Measurements from ENCODE around the gene VAPB.

Gene VAPB

DNA sequence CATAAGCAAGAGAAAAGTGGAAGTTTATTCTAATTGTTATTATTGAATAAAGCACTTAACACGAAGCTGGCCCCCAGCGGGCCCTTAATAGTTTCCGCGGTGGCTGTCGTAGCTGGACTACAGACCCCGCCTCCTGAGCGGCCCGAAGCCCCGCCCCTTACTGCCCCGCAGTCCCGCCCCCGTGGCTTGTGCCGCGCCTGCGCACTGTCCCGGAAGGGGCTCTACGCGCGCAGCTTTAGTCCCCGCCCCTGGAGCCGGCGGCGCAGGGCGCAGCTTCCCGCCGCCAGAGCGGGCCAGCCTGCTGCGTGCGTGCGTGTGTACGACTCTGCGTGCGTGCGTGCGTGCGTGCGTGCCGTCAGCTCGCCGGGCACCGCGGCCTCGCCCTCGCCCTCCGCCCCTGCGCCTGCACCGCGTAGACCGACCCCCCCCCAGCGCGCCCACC, at the start of gene VAPB:
TSS of gene VAPB (plus strand) at position 348 of the 442 bp plus-strand sequence. CDS start 231 bp downstream, outside the sequence.
- TF ChIP-seq CTCF (IDR thresholded peaks at IDR 0.05; ENCODE audit: control extremely low read depth, extremely low read depth, low read depth, missing control alignments) = no peak
- DNase-seq (ENCODE audit: extremely low spot score) = peak; percentile 96
- ChIA-PET POLR2A (interaction anchor here (0.6 to 1.1 kb wide), 8 partner anchors 14 to 590 kb away, joined by 3 to 9 read pairs (median 4); no protein-coding TSS in a partner anchor), CTCF (interaction anchor here (0.7 to 1.1 kb wide), 6 partner anchors 18 to 152 kb away, joined by 3 to 4 read pairs (median 3); no protein-coding TSS in a partner anchor)

GRCh38 chr20:58339741-58340140, 49.3 kb upstream of the VAPB start:
- no peak for TF ChIP-seq CTCF (IDR thresholded peaks at IDR 0.05; ENCODE audit: control extremely low read depth, extremely low read depth, low read depth, missing control alignments)
- ChIA-PET POLR2A (no interaction called here), CTCF (interaction anchor here (0.9 to 1.5 kb wide), 2 partner anchors 12 to 107 kb away, joined by 3 to 4 read pairs; no protein-coding TSS in a partner anchor)
- no peak for DNase-seq (ENCODE audit: extremely low spot score)

DNA sequence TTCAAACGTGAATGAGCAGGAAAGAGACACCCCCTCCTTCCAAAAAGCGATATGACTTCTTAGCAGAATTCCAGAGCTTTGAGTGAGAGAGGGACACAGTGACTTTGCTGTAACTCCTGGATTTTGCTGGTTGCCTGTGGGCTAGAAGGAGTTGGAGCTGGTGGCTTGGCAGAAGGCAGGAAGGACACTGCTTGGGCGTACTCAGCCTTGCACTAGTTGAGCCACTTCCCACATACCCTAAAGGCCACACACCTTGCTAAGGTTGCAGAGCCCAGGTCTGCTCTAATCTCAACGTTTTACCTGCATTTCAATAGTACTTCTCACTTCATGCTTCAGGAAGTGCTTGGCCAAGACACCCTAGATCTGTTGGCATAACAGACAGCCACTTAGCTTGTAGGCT, 48.9 kb upstream of the VAPB start:
- no peak for DNase-seq (ENCODE audit: extremely low spot score)
- ChIA-PET POLR2A (no interaction called here), CTCF (interaction anchor here (0.9 to 2.1 kb wide), 3 partner anchors 12 to 107 kb away, joined by 3 to 5 read pairs (median 4); no protein-coding TSS in a partner anchor)
- TF ChIP-seq CTCF (IDR thresholded peaks at IDR 0.05; ENCODE audit: control extremely low read depth, extremely low read depth, low read depth, missing control alignments) = no peak

DNA sequence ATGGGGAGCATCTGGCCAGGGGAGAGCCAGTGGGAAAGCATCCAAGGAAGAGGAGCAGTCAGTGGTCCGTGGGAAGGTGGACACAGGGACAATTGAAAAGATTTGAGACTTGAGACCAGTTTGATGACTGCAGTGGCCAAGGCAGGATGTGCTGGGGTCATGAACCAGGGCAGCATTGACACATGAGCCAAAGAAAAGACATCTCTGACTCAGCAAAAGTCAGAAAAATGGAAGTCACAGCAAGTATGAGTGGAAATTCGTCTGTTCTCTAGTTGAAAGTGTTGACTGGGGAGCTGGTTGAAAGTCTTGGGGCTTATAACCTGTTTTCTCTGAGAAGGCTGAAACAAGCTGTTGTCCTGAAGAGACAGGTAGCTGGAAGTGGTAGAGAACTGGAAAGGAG, 48.2 kb upstream of the VAPB start:
- TF ChIP-seq CTCF (IDR thresholded peaks at IDR 0.05; ENCODE audit: control extremely low read depth, extremely low read depth, low read depth, missing control alignments) = no peak
- no peak for DNase-seq (ENCODE audit: extremely low spot score)
- ChIA-PET POLR2A (no interaction called here), CTCF (interaction anchor here (1.2 to 2.1 kb wide), 2 partner anchors 9 to 14 kb away, joined by 3 to 5 read pairs; no protein-coding TSS in a partner anchor)

DNA sequence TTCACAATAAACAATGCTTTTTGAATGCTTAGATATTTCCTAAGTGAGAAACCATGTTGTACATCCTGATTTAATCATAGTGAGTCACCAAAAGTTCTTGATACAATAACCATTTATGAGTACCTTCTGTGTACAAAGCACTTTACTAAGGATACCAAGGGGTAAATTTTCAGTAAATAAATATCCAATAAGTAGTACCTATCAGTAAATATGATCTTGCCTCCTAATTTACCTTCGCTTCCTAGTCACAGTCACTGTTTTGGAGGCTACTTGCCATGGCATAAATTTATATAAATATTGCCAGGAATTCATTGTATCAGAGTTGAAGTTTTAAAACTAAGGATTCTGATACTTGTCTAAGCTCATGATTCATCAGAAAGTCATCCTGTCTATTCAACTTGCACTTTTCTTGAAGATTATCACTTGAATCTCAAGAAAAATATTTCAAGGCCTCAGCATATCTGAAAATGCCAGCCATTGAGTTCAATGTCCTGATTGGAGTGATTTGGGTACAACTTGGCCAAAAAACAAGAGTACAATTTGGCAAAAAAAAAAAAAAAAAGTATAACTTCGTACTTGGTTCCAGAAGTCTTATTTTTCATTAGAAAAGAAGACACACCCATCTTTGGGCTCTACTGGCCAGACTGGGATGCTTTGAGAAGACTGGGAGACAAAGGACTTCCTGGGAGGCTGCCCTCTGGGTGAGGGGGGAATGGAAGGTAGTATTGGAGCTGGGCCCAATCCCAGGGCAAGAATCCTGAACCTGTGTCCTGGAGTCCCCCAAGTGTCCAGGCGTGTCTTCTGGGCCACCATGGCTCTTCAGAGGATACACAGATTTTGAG, 46.7 kb upstream of the VAPB start:
- ChIA-PET POLR2A (no interaction called here), CTCF (interaction anchor here (1.4 to 2.1 kb wide), 2 partner anchors 13 to 31 kb away, joined by 5 to 6 read pairs; no protein-coding TSS in a partner anchor)
- no peak for DNase-seq (ENCODE audit: extremely low spot score)
- TF ChIP-seq CTCF (IDR thresholded peaks at IDR 0.05; ENCODE audit: control extremely low read depth, extremely low read depth, low read depth, missing control alignments) = no peak

DNA sequence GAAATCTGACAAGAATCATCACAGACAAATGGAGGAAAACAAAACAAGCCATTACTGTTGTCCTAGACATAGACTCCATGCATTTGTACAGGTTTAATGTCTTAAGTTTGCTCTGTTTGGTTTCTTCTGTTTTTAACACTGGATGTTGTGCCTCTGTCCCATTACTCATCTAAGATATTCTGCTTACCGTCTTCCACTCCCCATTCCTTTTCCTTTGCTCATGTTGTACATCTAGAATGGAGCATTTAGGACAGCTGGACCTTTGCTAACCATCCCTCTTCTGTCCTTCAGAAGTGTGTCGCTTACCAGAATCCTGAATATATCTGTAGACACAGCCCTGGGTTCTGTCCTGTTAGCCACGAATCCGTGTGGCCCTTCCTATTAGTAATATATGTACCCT, 44.3 kb upstream of the VAPB start:
- ChIA-PET POLR2A (no interaction called here), CTCF (interaction anchor here (1.3 kb wide), 1 partner anchor 8 kb away, joined by 4 read pairs; no protein-coding TSS in a partner anchor)
- TF ChIP-seq CTCF (IDR thresholded peaks at IDR 0.05; ENCODE audit: control extremely low read depth, extremely low read depth, low read depth, missing control alignments) = no peak
- no peak for DNase-seq (ENCODE audit: extremely low spot score)
